Coronary artery (tissue), 2 donors: ENCODE measurements around the gene IRAK3.

Source experiments
- DNase-seq: peaks from one replicate; pipeline ENCODE4 v3.0.0-alpha.2; 2017; ENCODE audit warnings: low spot score
- H3K27ac ChIP-seq, 2 donors: fragments of 200-600 bp; sonication (generic); one replicate each; pipeline ENCODE4 v1.5.1; 2016 to 2019
- H3K4me3 ChIP-seq: fragments of 200-600 bp; sonication (generic); 2 replicates; pipeline ENCODE4 v1.5.1; 2016; ENCODE audit warnings: mild to moderate bottlenecking, moderate library complexity
- CTCF ChIP-seq: fragments of 200-600 bp; sonication (generic); IDR thresholded peaks from one replicate; pipeline ENCODE4 v1.5.1; 2019; ENCODE audit warnings: antibody characterized with exemption

IRAK3 gene

GRCh38 chr12:66244446-66244845, 55.4 kb downstream of the IRAK3 start:
- no peak overlapping the region for H3K27ac ChIP-seq
- H3K4me3 ChIP-seq: no peak overlapping the region
- no peak for DNase-seq
- no peak for TF ChIP-seq CTCF

GRCh38 chr12:66247741-66248140, 58.7 kb downstream of the IRAK3 start:
- Histone ChIP-seq H3K4me3 (no peak overlapping the region), H3K27ac (no peak overlapping the region)
- no peak for DNase-seq
- no peak for TF ChIP-seq CTCF

GRCh38 chr12:66251049-66251448, 62.0 kb downstream of the IRAK3 start:
- no peak for TF ChIP-seq CTCF
- Histone ChIP-seq H3K4me3 (no peak overlapping the region), H3K27ac (no peak overlapping the region)
- no peak for DNase-seq

GRCh38 chr12:66252771-66253170, 63.8 kb downstream of the IRAK3 start:
- DNase-seq: no peak
- H3K27ac ChIP-seq: no peak overlapping the region
- TF ChIP-seq CTCF: no peak
- no peak overlapping the region for H3K4me3 ChIP-seq

- Histone ChIP-seq H3K4me3 (no peak overlapping the region), H3K27ac (no peak overlapping the region)
- DNase-seq: no peak
- TF ChIP-seq CTCF: no peak
These were observed 66.7 kb downstream of the IRAK3 start for GRCh38 chr12:66255737-66256136.

GRCh38 chr12:66258011-66258410, 69.0 kb downstream of the IRAK3 start:
- TF ChIP-seq CTCF: no peak
- Histone ChIP-seq H3K4me3 (no peak overlapping the region), H3K27ac (no peak overlapping the region)
- no peak for DNase-seq

GRCh38 chr12:66262737-66263136, 73.7 kb downstream of the IRAK3 start:
- DNase-seq: no peak
- Histone ChIP-seq H3K27ac (no peak overlapping the region), H3K4me3 (no peak overlapping the region)
- no peak for TF ChIP-seq CTCF
